A673 (cell line): ENCODE results near the gene ADSL. TPM values are rescaled to one million over a fixed set of nuclear protein-coding genes. Genes with fewer than 3 reads are reported as not detected.
A peak's percentile ranks its signal among the peaks of the same experiment; 100 is the strongest.

Experiments
- Bru-seq: library from RNA; stranded (reverse); fragments of 400-500 nt; gene quantifications from one replicate; lab custom pipeline; 2021; lab: Mats Ljungman, UMichigan
- BruChase-seq, 2 experiments: library from RNA; stranded (reverse); fragments of 400-500 nt; gene quantifications; one replicate each; lab custom pipeline; 2021; lab: Mats Ljungman, UMichigan
- BruUV-seq: library from RNA; stranded (reverse); fragments of 400-500 nt; replicated peaks from 2 replicates; lab custom pipeline; 2021; lab: Mats Ljungman, UMichigan
- CTCF ChIA-PET: fragments of 300-600 bp; sonication (Branson Sonifier 250); formaldehyde crosslinking; loops from one replicate; lab custom pipeline; 2022; ENCODE audit warnings: antibody characterized with exemption; lab: Charles Lee
- POLR2A ChIA-PET: fragments of 300-600 bp; sonication (Branson Sonifier 250); formaldehyde crosslinking; loops from one replicate; lab custom pipeline; 2022; ENCODE audit warnings: antibody characterized with exemption; ENCODE audit not compliant: low non-redundant PET; lab: Charles Lee
- DNase-seq: peaks from one replicate; pipeline ENCODE4 v3.0.0-alpha.2; 2015; ENCODE audit warnings: low spot score
- H3K27ac ChIP-seq: fragments of 200-600 bp; sonication (generic); 2 replicates; pipeline ENCODE4 v1.5.1; 2016; ENCODE audit warnings: mixed run types, low read depth, mild to moderate bottlenecking, mixed read lengths, antibody characterized with exemption, low read length; ENCODE audit not compliant: poor library complexity, severe bottlenecking
- H3K27me3 ChIP-seq: fragments of 200-600 bp; sonication (generic); replicated peaks from 2 replicates; pipeline ENCODE4 v1.6.1; 2017; ENCODE audit warnings: mixed run types, low read depth, mild to moderate bottlenecking, mixed read lengths, antibody characterized with exemption, low read length; ENCODE audit not compliant: insufficient read depth, poor library complexity
- H3K36me3 ChIP-seq: fragments of 200-600 bp; sonication (generic); 2 replicates; pipeline ENCODE4 v1.6.1; 2016; ENCODE audit warnings: mixed run types, mild to moderate bottlenecking, mixed read lengths, antibody characterized with exemption, low read length; ENCODE audit not compliant: insufficient read depth, poor library complexity, severe bottlenecking
- H3K4me1 ChIP-seq: fragments of 200-600 bp; sonication (generic); 2 replicates; pipeline ENCODE4 v1.6.1; 2017; ENCODE audit warnings: mixed run types, mild to moderate bottlenecking, mixed read lengths, antibody characterized with exemption, low read length; ENCODE audit not compliant: insufficient read depth, poor library complexity, severe bottlenecking
- H3K4me3 ChIP-seq: fragments of 200-600 bp; sonication (generic); 2 replicates; pipeline ENCODE4 v1.5.1; 2016; ENCODE audit warnings: low read depth, mixed run types, mild to moderate bottlenecking, mixed read lengths, low read length; ENCODE audit not compliant: poor library complexity, severe bottlenecking
- H3K9me3 ChIP-seq: fragments of 200-600 bp; sonication (generic); 2 replicates; pipeline ENCODE4 v1.6.1; 2016; ENCODE audit warnings: mixed run types, low read depth, mild to moderate bottlenecking, mixed read lengths, antibody characterized with exemption, low read length; ENCODE audit not compliant: poor library complexity, severe bottlenecking
- EZH2 ChIP-seq: fragments of 200-600 bp; sonication (generic); IDR thresholded peaks from 2 replicates; pipeline ENCODE4 v1.6.1; 2017; ENCODE audit warnings: borderline replicate concordance, low read depth, mild to moderate bottlenecking, mixed read lengths, antibody characterized with exemption, low read length; ENCODE audit not compliant: poor library complexity, severe bottlenecking
- intact Hi-C: fragments of 100-400 bp; cut with micrococcal nuclease; formaldehyde crosslinking; loops from one replicate; pipeline ENCODE4 v1.10.0; 2022; ENCODE audit not compliant: unreplicated experiment
- long read RNA-seq: library from polyadenylated mRNA; stranded (forward); transcript quantifications from one replicate; pipeline ENCODE4 v2.0.0, GENCODE V29; 2022
- total RNA-seq: library from RNA; stranded (reverse); gene quantifications from 2 replicates; pipeline ENCODE4 v1.2.3, GENCODE V29; 2021
- TF ChIP-seq, protein P1 (sequence below): fragments of 300-800, 200-600 bp; sonication (generic); conservative IDR thresholded peaks from 2 replicates; pipeline ENCODE4 v1.5.1; 2017; ENCODE audit warnings: low read depth, mild to moderate bottlenecking, antibody characterized with exemption, low read length, moderate library complexity, mixed read lengths

ADSL gene
- total RNA-seq (133 and 144 TPM in 2 replicates), Bru-seq, nascent RNA (percentile 82 among the genes with signal in this experiment), BruChase-seq, experiment 1, labeled RNA remaining after a 2-hour chase (percentile 85 among the genes with signal in this experiment), BruChase-seq, experiment 2, labeled RNA remaining after a 6-hour chase (percentile 91 among the genes with signal in this experiment)
- long read RNA-seq, full-length matches to known transcripts, result 212 of 250 reads
- long read RNA-seq, partial matches to known transcripts, result 7 of 250 reads
- long read RNA-seq, other reads (novel, unspliced or antisense), result 31 of 250 reads

GRCh38 chr22:40346185-40347118, at the start of gene ADSL:
Gene ADSL, plus strand, starts transcription at chr22:40346500. Its CDS starts 59 bp downstream, at chr22:40346559.
- intact Hi-C loops, result loop anchor here (5.0 to 10.0 kb wide), 2 partner anchors 394 to 812 kb away; partner anchors contain the start of gene RPS19BP1
- POLR2A ChIA-PET, result no interaction called here
- BruUV-seq, result no TSS peak

DNA sequence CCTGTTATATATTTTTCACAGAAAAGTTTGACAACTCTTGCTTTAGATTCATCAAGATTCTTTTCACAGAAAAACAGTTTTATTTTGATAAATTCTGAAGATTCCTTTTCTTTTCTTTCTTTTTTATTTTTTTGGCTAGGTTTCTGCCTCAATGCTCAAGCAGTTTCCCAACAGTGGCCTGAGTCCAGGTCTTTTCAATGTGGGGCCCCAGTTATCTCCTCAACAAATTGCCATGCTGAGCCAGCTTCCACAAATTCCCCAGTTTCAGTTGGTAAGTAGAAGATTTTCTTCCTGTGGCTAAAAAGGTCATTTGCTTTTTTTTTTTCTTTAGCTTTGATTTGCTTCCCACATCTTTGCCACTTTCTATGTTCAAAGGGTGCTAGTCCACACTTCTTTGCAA, 46.0 kb upstream of the ADSL start:
- intact Hi-C loops, result no loop called here
- ChIA-PET POLR2A (no interaction called here), CTCF (no interaction called here)
- H3K9me3 ChIP-seq, result no peaks in the 10 kb centered on the region
- H3K4me1 ChIP-seq, result no peaks in the 10 kb centered on the region
- DNase-seq, result no peak
- peaks cover 27% of the 10 kb centered on the region for H3K36me3 ChIP-seq
- BruUV-seq, result no TSS peak
- H3K27ac ChIP-seq, result no peak overlapping the region
- no peaks in the 10 kb centered on the region for H3K27me3 ChIP-seq
- TF ChIP-seq, protein P1, sequence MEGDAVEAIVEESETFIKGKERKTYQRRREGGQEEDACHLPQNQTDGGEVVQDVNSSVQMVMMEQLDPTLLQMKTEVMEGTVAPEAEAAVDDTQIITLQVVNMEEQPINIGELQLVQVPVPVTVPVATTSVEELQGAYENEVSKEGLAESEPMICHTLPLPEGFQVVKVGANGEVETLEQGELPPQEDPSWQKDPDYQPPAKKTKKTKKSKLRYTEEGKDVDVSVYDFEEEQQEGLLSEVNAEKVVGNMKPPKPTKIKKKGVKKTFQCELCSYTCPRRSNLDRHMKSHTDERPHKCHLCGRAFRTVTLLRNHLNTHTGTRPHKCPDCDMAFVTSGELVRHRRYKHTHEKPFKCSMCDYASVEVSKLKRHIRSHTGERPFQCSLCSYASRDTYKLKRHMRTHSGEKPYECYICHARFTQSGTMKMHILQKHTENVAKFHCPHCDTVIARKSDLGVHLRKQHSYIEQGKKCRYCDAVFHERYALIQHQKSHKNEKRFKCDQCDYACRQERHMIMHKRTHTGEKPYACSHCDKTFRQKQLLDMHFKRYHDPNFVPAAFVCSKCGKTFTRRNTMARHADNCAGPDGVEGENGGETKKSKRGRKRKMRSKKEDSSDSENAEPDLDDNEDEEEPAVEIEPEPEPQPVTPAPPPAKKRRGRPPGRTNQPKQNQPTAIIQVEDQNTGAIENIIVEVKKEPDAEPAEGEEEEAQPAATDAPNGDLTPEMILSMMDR, result no peak
- no peak for TF ChIP-seq EZH2
- H3K4me3 ChIP-seq, result no peak overlapping the region

More at GRCh38 chr22:40346185-40347118, at the start of gene ADSL:
- Histone ChIP-seq H3K27ac (peak within 1 kb of the TSS; percentile 86), H3K4me1 (peaks cover 13% of the 10 kb centered on the region), H3K36me3 (peaks cover 31% of the 10 kb centered on the region), H3K27me3 (no peaks in the 10 kb centered on the region), H3K9me3 (no peaks in the 10 kb centered on the region), H3K4me3 (peak within 1 kb of the TSS; percentile 81)
- CTCF ChIA-PET, result no interaction called here
- TF ChIP-seq, protein P1, result no peak
- no peak for TF ChIP-seq EZH2
- peak; percentile 94 for DNase-seq

- peaks cover 27% of the 10 kb centered on the region for H3K36me3 ChIP-seq
- no TSS peak for BruUV-seq
- no peaks in the 10 kb centered on the region for H3K4me1 ChIP-seq
- H3K27ac ChIP-seq, result no peak overlapping the region
- intact Hi-C loops, result no loop called here
- no peak for TF ChIP-seq EZH2
- TF ChIP-seq, protein P1, result no peak
- H3K27me3 ChIP-seq, result no peaks in the 10 kb centered on the region
- no peaks in the 10 kb centered on the region for H3K9me3 ChIP-seq
- POLR2A ChIA-PET, result no interaction called here
- DNase-seq, result no peak
- H3K4me3 ChIP-seq, result no peak overlapping the region
- CTCF ChIA-PET, result no interaction called here
Observed at GRCh38 chr22:40300884-40301672, 45.2 kb upstream of the ADSL start.
